HCT116 (cell line): ENCODE measurements around the gene LIPN.

Experiments
- CEBPB ChIP-seq: IDR thresholded peaks from 2 replicates; pipeline ENCODE4 v1.6.1; 2012; ENCODE audit warnings: low read depth
- EZH2 ChIP-seq: fragments of 200-600 bp; sonication (generic); IDR thresholded peaks from 2 replicates; pipeline ENCODE4 v1.6.1; 2017; ENCODE audit warnings: antibody characterized with exemption, mixed run types
- EZH2phosphoT487 ChIP-seq: fragments of 200-600 bp; IDR thresholded peaks from 2 replicates; pipeline ENCODE4 v1.6.1; 2018; ENCODE audit warnings: antibody characterized with exemption, borderline replicate concordance
- FOSL1 ChIP-seq: IDR thresholded peaks from 2 replicates; pipeline ENCODE4 v1.6.1; 2012; ENCODE audit warnings: low read depth
- JUND ChIP-seq: IDR thresholded peaks from 2 replicates; pipeline ENCODE4 v1.6.1; 2012
- MAX ChIP-seq: IDR thresholded peaks from 2 replicates; pipeline ENCODE4 v1.6.1; 2012
- POLR2A ChIP-seq: IDR thresholded peaks from 2 replicates; pipeline ENCODE4 v1.7.0; 2011; ENCODE audit warnings: borderline replicate concordance; ENCODE audit not compliant: insufficient read depth, insufficient read length; ENCODE audit errors: extremely low read depth
- POLR2AphosphoS5 ChIP-seq: IDR thresholded peaks from 2 replicates; pipeline ENCODE4 v1.6.1; 2011; ENCODE audit warnings: mild to moderate bottlenecking, low read depth, low read length, moderate library complexity
- RAD21 ChIP-seq: IDR thresholded peaks from 2 replicates; pipeline ENCODE4 v1.6.1; 2012; ENCODE audit warnings: low read depth, mild to moderate bottlenecking
- REST ChIP-seq: IDR thresholded peaks from 2 replicates; pipeline ENCODE4 v1.6.1; 2012; ENCODE audit warnings: low read depth
- SIN3A ChIP-seq: IDR thresholded peaks from 2 replicates; pipeline ENCODE4 v1.6.1; 2012; ENCODE audit warnings: low read depth
- SP1 ChIP-seq: IDR thresholded peaks from 2 replicates; pipeline ENCODE4 v1.6.1; 2012; ENCODE audit warnings: low read depth
- TF ChIP-seq, protein P1 (sequence below), 3 experiments: fragments of 200-600 bp in 1 of 3; sonication (generic) in 1 of 3; IDR thresholded peaks in 2 of 3; conservative IDR thresholded peaks in 1 of 3; 2 replicates each; pipeline ENCODE4 v1.5.1; 2012 to 2017; ENCODE audit warnings: low read depth in 2 of 3, low read length in 2 of 3, antibody characterized with exemption in 1 of 3, borderline replicate concordance in 1 of 3, control low read depth in 1 of 3, mild to moderate bottlenecking in 1 of 3, mixed read lengths in 1 of 3, mixed run types in 1 of 3, moderate library complexity in 1 of 3; ENCODE audit not compliant: insufficient read depth in 1 of 3

DNA sequence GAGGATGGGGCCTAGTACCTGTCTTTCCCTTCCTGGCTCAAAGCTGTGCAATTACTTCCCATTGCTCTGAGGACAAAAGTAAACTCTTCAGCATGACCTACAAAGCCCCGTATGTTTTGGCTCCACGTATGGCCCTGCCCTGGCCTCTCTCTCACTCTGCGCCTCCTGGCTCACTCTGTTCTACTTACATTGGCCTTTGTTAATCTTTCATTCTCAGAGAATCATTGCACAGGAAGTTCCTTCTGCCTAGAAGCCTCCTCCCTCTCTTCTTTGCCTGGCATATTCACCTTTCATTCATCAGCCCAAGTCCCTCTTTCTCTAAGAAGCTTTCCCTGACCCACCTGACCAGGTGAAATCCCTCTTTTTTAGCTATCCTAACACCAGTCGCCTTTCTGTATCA lies 66.6 kb downstream of the LIPN start:
- TF ChIP-seq, protein P1, sequence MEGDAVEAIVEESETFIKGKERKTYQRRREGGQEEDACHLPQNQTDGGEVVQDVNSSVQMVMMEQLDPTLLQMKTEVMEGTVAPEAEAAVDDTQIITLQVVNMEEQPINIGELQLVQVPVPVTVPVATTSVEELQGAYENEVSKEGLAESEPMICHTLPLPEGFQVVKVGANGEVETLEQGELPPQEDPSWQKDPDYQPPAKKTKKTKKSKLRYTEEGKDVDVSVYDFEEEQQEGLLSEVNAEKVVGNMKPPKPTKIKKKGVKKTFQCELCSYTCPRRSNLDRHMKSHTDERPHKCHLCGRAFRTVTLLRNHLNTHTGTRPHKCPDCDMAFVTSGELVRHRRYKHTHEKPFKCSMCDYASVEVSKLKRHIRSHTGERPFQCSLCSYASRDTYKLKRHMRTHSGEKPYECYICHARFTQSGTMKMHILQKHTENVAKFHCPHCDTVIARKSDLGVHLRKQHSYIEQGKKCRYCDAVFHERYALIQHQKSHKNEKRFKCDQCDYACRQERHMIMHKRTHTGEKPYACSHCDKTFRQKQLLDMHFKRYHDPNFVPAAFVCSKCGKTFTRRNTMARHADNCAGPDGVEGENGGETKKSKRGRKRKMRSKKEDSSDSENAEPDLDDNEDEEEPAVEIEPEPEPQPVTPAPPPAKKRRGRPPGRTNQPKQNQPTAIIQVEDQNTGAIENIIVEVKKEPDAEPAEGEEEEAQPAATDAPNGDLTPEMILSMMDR (IDR thresholded peaks at IDR 0.05 in 2 of 3, conservative IDR thresholded peaks at IDR 0.05 in 1 of 3; ENCODE audit: borderline replicate concordance in 1 of 3, insufficient read depth in 1 of 3, low read depth in 2 of 3, low read length in 2 of 3): no peak
- no peak for TF ChIP-seq MAX
- no peak for TF ChIP-seq REST
- TF ChIP-seq EZH2phosphoT487: no peak
- no peak for TF ChIP-seq FOSL1
- TF ChIP-seq RAD21: no peak
- no peak for TF ChIP-seq SIN3A
- TF ChIP-seq CEBPB: no peak
- no peak for TF ChIP-seq EZH2
- no peak for TF ChIP-seq SP1
- TF ChIP-seq JUND: no peak
- TF ChIP-seq POLR2AphosphoS5: no peak
- TF ChIP-seq POLR2A: no peak
